ENCODE data around the gene PDE12. TPM values are rescaled to one million over a fixed set of nuclear protein-coding genes. Genes with fewer than 3 reads are reported as not detected.

PDE12 gene
- total and polyA plus RNA-seq, 8 donors = 2.7 to 17.4 (median 3.7) TPM

- H3K27me3 ChIP-seq = no peaks in the 10 kb centered on the region
- H3K4me1 ChIP-seq = peaks cover 44 to 54% (median 49%) of the 10 kb centered on the region in 4 donors
- intact Hi-C loops (cut with DNase I; ENCODE audit: low total_unique reads) = no loop called here
- H3K9me3 ChIP-seq = no peaks in the 10 kb centered on the region
- H3K4me3 ChIP-seq = peak within 1 kb of the TSS; percentile 60 to 85 (median 83)
- peak within 1 kb of the TSS; percentile 91 to 99 (median 98) for H3K27ac ChIP-seq
- TF ChIP-seq POLR2A (IDR thresholded peaks at IDR 0.05) (peak in 2 of 4 donors; percentile 96 to 99), POLR2AphosphoS5 (IDR thresholded peaks at IDR 0.05) (peak; percentile 96 to 99 (median 99)), EP300 (IDR thresholded peaks at IDR 0.05) (no peak), CTCF (IDR thresholded peaks at IDR 0.05) (peak in 1 of 7 experiments; percentile 22)
- H3K36me3 ChIP-seq = peaks cover 0 to 12% (median 2%) of the 10 kb centered on the region in 4 donors
- 0 to 1% (median 0%) methylated on average over 18 to 67 of the region's 67 CpGs for WGBS, 5 donors
- DNase-seq = peak; percentile 99 to 100
These were observed 41.3 kb downstream of the PDE12 start, which contains the start of gene ARF4 for GRCh38 chr3:57597127-57597923. ARF4 (minus strand) TSS chr3:57597344; CDS start chr3:57597140, 204 bp downstream.

- peak overlapping the region; percentile 78 to 99 (median 98) for H3K27ac ChIP-seq
- DNase-seq = no peak
- WGBS, 5 donors = 32 to 50% (median 39%) methylated on average over 5 of the region's 5 CpGs
- no peaks in the 10 kb centered on the region for H3K27me3 ChIP-seq
- no peaks in the 10 kb centered on the region for H3K9me3 ChIP-seq
- intact Hi-C loops (cut with DNase I; ENCODE audit: low total_unique reads) = no loop called here
- H3K4me3 ChIP-seq = peak overlapping the region; percentile 60 to 85 (median 83)
- no peak for TF ChIP-seq EP300 (IDR thresholded peaks at IDR 0.05)
- TF ChIP-seq POLR2AphosphoS5 (IDR thresholded peaks at IDR 0.05) = no peak
- no peak for TF ChIP-seq CTCF (IDR thresholded peaks at IDR 0.05)
- TF ChIP-seq POLR2A (IDR thresholded peaks at IDR 0.05) = no peak
- H3K36me3 ChIP-seq = peaks cover 0 to 12% (median 2%) of the 10 kb centered on the region in 4 donors
- H3K4me1 ChIP-seq = peaks cover 28 to 38% (median 34%) of the 10 kb centered on the region in 4 donors
These were observed 42.8 kb downstream of the PDE12 start for GRCh38 chr3:57598765-57599360.

- 95 to 100% (median 97%) methylated on average over 2 of the region's 2 CpGs for WGBS, 5 donors
- intact Hi-C loops (cut with DNase I; ENCODE audit: low total_unique reads) = no loop called here
These were observed 44.1 kb downstream of the PDE12 start for GRCh38 chr3:57600195-57600594.

More at GRCh38 chr3:57600195-57600594, 44.1 kb downstream of the PDE12 start:
- Histone ChIP-seq H3K4me3 (no peak overlapping the region), H3K27me3 (no peaks in the 10 kb centered on the region), H3K9me3 (no peaks in the 10 kb centered on the region), H3K4me1 (peaks cover 15 to 25% (median 21%) of the 10 kb centered on the region in 4 donors), H3K36me3 (peaks cover 0 to 12% (median 2%) of the 10 kb centered on the region in 4 donors), H3K27ac (no peak overlapping the region)
- no peak for DNase-seq
- TF ChIP-seq POLR2A (IDR thresholded peaks at IDR 0.05) (no peak), CTCF (IDR thresholded peaks at IDR 0.05) (no peak), POLR2AphosphoS5 (IDR thresholded peaks at IDR 0.05) (no peak), EP300 (IDR thresholded peaks at IDR 0.05) (no peak)
